NCI-H2196 (cell line): ENCODE results near the gene ILF3.
A peak's percentile ranks its signal among the peaks of the same experiment; 100 is the strongest.

ENCODE experiments used
- DNase-seq: peaks from one replicate; lab custom pipeline; 2025; ENCODE audit not compliant: unreplicated experiment; lab: John Stamatoyannopoulos, UW

ILF3 gene

GRCh38 chr19:10653732-10654609 is at the start of gene ILF3:
Gene ILF3, plus strand, starts transcription at chr19:10654346. Its CDS starts 16,260 bp downstream, at chr19:10670606.
- peak; percentile 100 for DNase-seq

GRCh38 chr19:10604460-10604980 is 49.6 kb upstream of the ILF3 start:
- no peak for DNase-seq

- DNase-seq: no peak
Observed at GRCh38 chr19:10611907-10612306, 42.2 kb upstream of the ILF3 start.

- no peak for DNase-seq
Observed at GRCh38 chr19:10612499-10613119, 41.5 kb upstream of the ILF3 start.

GRCh38 chr19:10615429-10616023 is 38.6 kb upstream of the ILF3 start:
- no peak for DNase-seq

- DNase-seq: no peak
Observed at GRCh38 chr19:10617409-10618121, 36.6 kb upstream of the ILF3 start.

GRCh38 chr19:10618846-10619245 is 35.3 kb upstream of the ILF3 start:
- DNase-seq: no peak

- no peak for DNase-seq
Observed at GRCh38 chr19:10620786-10621185, 33.4 kb upstream of the ILF3 start.

- no peak for DNase-seq
Observed at GRCh38 chr19:10621966-10622365, 32.2 kb upstream of the ILF3 start.

GRCh38 chr19:10624585-10624984 is 29.6 kb upstream of the ILF3 start:
- DNase-seq: no peak

GRCh38 chr19:10625003-10625761 is 29.0 kb upstream of the ILF3 start, which contains the start of gene SLC44A2:
Gene SLC44A2, plus strand, starts transcription at chr19:10625553. Its CDS starts 81 bp downstream, at chr19:10625634.
- peak; percentile 92 for DNase-seq

- DNase-seq: no peak
Observed at GRCh38 chr19:10625762-10626138, 28.4 kb upstream of the ILF3 start.

- DNase-seq: no peak
Observed at GRCh38 chr19:10631874-10632273, 22.3 kb upstream of the ILF3 start.

- DNase-seq: no peak
Observed at GRCh38 chr19:10634430-10634829, 19.7 kb upstream of the ILF3 start.

- no peak for DNase-seq
Observed at GRCh38 chr19:10634963-10635362, 19.2 kb upstream of the ILF3 start.

- DNase-seq: no peak
Observed at GRCh38 chr19:10636304-10636972, 17.7 kb upstream of the ILF3 start.

- no peak for DNase-seq
Observed at GRCh38 chr19:10637894-10638293, 16.3 kb upstream of the ILF3 start.

GRCh38 chr19:10639836-10640235 is 14.3 kb upstream of the ILF3 start:
- no peak for DNase-seq

- no peak for DNase-seq
Observed at GRCh38 chr19:10640361-10640760, 13.8 kb upstream of the ILF3 start.

GRCh38 chr19:10641248-10641647 is 12.9 kb upstream of the ILF3 start:
- DNase-seq: no peak
